Right hindlimb (tissue), 1 donor: ENCODE results near the gene GNAT1.
A peak's percentile ranks its signal among the peaks of the same experiment; 100 is the strongest.

Experiments
- DNase-seq: peaks from one replicate; pipeline ENCODE4 v3.0.0-alpha.2; 2018

Gene GNAT1

DNA sequence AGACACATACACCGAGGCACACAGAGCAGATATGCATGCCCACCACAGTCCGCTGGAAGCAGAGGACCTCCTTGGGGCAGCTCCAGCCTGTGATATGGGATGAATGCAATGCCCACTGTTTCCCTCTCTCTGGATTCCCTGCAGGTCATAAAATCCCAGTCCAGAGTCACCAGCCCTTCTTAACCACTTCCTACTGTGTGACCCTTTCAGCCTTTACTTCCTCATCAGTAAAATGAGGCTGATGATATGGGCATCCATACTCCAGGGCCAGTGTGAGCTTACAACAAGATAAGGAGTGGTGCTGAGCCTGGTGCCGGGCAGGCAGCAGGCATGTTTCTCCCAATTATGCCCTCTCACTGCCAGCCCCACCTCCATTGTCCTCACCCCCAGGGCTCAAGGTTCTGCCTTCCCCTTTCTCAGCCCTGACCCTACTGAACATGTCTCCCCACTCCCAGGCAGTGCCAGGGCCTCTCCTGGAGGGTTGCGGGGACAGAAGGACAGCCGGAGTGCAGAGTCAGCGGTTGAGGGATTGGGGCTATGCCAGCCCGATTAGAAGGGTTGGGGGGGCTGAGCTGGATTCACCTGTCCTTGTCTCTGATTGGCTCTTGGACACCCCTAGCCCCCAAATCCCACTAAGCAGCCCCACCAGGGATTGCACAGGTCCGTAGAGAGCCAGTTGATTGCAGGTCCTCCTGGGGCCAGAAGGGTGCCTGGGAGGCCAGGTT is at the start of gene GNAT1:
Gene GNAT1, plus strand, starts transcription at position 675 of the 725 bp plus-strand sequence. CDS start 116 bp downstream, outside the sequence.
- DNase-seq = peak; percentile 32

GRCh38 chr3:50146316-50146901 is 45.0 kb upstream of the GNAT1 start:
- DNase-seq = no peak

DNA sequence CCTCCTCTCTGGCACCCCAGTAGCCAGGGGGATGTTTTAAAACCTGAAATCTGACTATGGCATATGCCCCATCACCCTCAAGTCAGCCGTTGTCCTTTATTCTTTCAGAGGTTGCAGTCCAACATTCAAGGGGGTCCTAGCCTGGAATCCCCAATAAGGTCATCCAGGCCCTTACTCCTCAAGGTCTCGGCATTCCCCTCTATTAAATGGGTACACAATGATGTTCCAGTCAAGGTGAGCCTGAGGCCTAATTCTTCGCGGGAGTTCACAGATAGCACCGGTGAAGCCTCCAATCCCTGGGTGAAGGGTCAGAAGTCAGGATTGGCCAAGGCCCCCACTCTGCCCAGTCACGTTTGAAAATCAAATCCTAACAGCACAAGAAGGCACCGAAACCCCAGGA is 44.4 kb upstream of the GNAT1 start:
- DNase-seq = no peak

DNA sequence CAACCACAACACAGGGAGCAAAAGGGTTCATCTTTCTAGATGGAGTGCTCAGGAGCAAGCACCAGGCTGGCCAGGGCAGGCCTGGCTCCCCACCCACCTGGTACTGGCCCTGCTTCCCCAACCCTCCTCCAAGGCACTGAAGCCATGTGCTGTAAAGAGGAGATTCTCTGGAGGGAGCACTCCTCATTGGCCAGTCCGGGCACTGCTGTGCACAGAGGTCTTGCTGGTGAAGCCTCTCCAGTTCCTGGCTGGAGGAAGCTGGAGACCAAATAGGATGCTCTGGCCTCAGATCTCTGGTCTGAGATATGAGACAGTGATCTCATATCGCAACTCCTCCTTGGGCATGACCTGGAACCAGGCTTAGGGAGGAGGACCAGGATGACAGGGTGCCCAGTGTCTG is 44.0 kb upstream of the GNAT1 start:
- DNase-seq = no peak

DNA sequence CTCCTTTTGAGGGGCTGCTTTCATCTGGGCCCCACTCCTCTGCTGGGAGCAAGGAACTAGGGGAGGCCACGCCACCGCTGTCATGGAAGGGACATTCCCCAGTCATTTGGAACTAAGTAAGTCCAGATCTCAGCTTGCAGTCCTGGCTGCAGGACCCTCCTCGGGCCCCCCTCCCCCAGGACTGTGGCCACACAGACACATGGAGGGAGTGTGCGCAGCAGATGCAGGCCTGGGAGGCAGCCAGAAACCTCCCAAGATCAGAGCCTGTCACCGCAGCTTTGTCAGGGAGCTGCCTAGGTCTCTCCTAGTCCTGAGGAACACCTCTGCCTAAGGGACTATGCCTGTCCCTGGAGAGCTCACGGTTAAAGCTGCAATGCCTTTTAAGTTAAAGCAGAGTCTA is 43.5 kb upstream of the GNAT1 start:
- peak; percentile 74 for DNase-seq

- no peak for DNase-seq
Measured at GRCh38 chr3:50150404-50150750, 41.0 kb upstream of the GNAT1 start.

- peak; percentile 87 for DNase-seq
Measured at GRCh38 chr3:50150863-50151686, 40.3 kb upstream of the GNAT1 start.

- DNase-seq = no peak
Measured at GRCh38 chr3:50151728-50152127, 39.7 kb upstream of the GNAT1 start.

DNA sequence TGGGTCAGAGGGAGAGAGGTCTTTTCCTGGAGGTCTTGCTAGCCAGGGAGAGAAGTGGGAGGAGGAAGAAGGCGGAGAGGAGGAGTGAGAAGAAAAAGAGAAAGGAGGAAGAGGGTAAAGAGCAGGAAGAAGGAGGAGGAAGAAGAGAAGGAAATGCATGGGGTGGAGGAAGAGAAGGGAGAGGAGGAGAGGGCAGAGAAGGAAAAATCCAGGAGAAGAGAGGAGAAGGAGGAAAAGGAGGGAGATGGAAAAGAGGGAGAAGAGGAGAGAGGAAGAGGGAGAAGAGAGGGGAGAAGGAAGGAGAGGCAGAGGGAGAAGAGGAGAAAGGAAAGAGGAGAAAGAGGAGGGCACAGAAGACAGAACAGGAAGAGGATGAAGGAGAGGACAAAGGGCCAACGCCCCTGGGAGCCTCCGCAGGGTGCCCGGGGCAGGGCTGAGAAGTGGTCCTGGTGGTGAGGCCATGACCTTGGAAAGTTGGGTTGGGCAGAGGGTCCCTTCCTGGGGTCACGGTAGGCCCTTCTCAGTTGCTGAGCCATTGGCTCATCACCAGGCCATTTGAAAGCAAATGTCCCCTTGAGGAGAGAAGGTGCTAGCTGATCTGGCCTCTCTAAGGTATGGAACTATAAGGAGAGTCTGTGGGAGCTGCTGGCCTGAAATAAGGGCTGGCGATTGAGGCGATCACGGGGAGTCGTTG is 37.5 kb upstream of the GNAT1 start:
- no peak for DNase-seq

DNA sequence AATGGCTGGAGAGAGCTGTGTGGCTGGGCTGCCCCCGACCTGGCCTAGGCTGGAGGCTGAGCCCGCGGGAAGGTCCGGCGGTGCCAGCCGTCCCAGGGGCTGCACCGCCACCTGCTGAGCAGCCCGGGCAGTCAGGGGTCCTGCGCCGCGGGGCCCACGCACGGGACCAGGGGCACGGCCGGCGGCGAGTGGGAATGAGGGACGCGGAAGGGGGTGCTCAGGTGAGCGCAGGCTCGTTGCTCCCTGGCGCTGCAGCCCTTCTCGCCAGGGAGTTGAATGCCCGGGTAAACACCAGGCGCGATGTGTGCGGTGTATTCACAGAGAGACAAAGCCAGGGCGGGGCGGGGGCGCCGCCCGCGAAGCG is 37.0 kb upstream of the GNAT1 start:
- no peak for DNase-seq

- DNase-seq = peak; percentile 72
Measured at GRCh38 chr3:50154840-50155490, 36.4 kb upstream of the GNAT1 start, which contains the start of gene SEMA3F. Gene SEMA3F, plus strand, starts transcription at chr3:50155324. Its CDS starts 4,299 bp downstream, at chr3:50159623.

- no peak for DNase-seq
Measured at GRCh38 chr3:50155491-50155878, 35.9 kb upstream of the GNAT1 start.

GRCh38 chr3:50155891-50156290 is 35.5 kb upstream of the GNAT1 start:
- DNase-seq = no peak

- peak; percentile 79 for DNase-seq
Measured at GRCh38 chr3:50156549-50157493, 34.6 kb upstream of the GNAT1 start.

DNA sequence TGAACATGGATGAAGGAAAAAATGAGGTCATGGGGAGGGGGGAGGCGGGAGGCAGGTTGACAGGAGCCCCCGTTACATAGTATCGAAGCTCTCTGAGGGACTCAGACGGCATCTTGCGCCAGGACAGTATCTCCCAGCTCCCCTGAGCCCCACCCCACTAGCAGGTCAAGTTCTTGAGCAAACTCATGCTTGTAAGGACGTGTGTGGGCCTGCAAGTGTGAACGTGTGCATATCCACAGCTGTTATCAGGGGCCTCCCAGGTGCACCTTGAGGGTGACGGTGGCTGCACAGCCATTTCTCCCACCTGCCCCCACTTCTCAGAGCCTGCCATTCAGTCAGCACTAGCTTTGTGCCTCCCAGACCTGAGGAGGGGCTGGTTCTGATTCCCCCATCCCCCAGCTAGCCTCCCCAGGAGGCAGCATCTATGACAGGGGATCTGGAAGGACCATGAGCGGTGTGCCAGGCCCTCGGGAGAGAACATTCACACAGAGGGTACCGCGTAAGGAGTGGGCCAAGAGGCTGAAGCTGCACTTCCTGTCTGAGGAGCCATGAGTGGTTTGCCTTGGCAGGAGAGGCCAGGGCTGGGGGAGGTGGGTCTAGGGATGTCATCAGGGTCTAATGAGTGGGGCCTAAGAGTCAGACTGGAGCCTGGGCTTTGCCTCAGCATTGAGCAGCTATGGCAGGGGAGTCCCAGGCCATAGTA is 33.4 kb upstream of the GNAT1 start:
- DNase-seq = peak; percentile 65

GRCh38 chr3:50158530-50159146 is 32.8 kb upstream of the GNAT1 start:
- no peak for DNase-seq

GRCh38 chr3:50160561-50160983 is 30.8 kb upstream of the GNAT1 start:
- no peak for DNase-seq

GRCh38 chr3:50161320-50161719 is 30.1 kb upstream of the GNAT1 start:
- peak; percentile 19 for DNase-seq

GRCh38 chr3:50162034-50162883 is 29.2 kb upstream of the GNAT1 start:
- peak; percentile 11 for DNase-seq
